Skeletal muscle satellite cell (primary cell): ENCODE data around the gene IFI35.

Experiments used
- H3K27me3 ChIP-seq: 2 replicates; pipeline ENCODE4 v1.7.0; 2013; ENCODE audit warnings: low read length; ENCODE audit not compliant: control insufficient read depth, insufficient read depth
- H3K36me3 ChIP-seq: 2 replicates; pipeline ENCODE4 v1.7.0; 2013; ENCODE audit warnings: mild to moderate bottlenecking, control low read depth, low read length; ENCODE audit not compliant: insufficient read depth
- H3K4me1 ChIP-seq: 2 replicates; pipeline ENCODE4 v1.7.0; 2013; ENCODE audit warnings: low read length; ENCODE audit not compliant: control insufficient read depth, insufficient read depth
- H3K4me2 ChIP-seq: 2 replicates; pipeline ENCODE4 v1.7.0; 2013; ENCODE audit warnings: mild to moderate bottlenecking, low read length
- H3K4me3 ChIP-seq: 2 replicates; pipeline ENCODE4 v1.7.0; 2013; ENCODE audit warnings: low read length
- H3K9ac ChIP-seq: 2 replicates; pipeline ENCODE4 v1.7.0; 2013; ENCODE audit warnings: mild to moderate bottlenecking, low read depth, low read length, moderate library complexity
- H3K9me3 ChIP-seq: replicated peaks from 2 replicates; pipeline ENCODE4 v1.7.0; 2013; ENCODE audit warnings: mild to moderate bottlenecking, control low read depth, low read length

Gene IFI35

DNA sequence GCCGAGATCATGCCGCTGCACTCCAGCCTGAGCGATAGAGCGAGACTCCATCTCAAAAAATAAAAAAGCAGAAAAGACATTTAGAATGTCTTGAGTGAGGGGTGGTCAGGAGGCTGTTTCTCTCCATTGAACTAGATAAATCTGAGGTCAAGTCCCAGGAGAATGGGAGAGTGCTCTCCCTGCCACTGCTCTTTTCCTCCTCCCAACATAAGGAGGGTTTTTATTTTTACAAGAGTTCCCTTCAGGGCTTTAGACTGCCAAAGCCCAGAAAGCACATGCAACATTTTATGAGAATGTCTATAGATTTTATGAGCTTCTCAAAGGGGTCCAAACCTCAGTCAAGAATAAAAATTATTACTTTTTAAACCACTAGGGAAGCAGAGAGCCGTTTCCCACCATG, 20.0 kb downstream of the IFI35 start:
- H3K27me3 ChIP-seq = no peaks in the 10 kb centered on the region
- H3K4me3 ChIP-seq = no peak overlapping the region
- no peaks in the 10 kb centered on the region for H3K9me3 ChIP-seq
- no peak overlapping the region for H3K4me2 ChIP-seq
- peaks cover 29% of the 10 kb centered on the region for H3K4me1 ChIP-seq
- H3K9ac ChIP-seq = no peak overlapping the region
- H3K36me3 ChIP-seq = no peaks in the 10 kb centered on the region

DNA sequence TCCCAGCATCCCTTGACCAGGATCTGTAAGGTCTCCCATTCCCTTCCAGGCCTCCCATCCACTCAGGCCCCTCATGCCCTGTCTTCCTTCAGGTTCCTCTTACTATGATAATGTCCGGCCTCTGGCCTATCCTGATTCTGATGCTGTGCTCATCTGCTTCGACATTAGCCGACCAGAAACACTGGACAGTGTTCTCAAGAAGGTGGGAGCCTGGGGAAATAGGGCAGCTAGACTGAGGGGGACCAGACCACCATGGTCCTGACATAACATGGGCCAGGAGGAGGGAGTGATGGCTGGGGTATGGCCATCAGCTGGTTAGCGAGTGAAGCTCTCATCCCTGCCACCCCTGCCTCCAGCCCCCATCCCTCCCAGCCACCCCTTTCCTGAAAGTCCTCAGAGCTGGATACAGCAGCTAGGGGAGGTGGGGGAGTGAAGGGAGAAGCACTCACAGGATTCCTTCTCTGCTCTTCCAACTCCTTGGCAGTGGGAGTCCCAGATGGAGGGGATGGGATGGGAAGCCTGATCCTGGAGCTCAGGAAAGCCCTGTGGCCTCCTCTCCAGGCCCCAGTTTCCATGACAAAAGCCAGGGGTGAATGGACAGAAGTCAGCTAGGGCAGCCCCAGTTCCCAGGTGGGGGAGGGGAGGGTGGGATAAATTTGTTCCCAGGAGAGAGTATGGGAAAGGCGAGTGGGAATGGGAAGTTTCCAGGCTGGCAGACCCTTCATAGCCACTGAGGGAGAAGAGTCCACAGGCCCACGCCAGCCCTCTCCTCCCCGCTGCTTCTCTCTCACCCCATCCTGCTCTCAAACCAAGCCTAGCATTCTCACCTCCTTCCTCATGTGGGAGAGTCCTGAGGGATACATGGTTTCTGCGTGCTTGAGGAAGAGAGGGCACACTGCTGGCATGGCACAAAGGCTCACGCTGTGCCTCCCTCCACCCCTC, 20.8 kb downstream of the IFI35 start:
- no peaks in the 10 kb centered on the region for H3K9me3 ChIP-seq
- no peak overlapping the region for H3K4me3 ChIP-seq
- no peaks in the 10 kb centered on the region for H3K27me3 ChIP-seq
- no peaks in the 10 kb centered on the region for H3K36me3 ChIP-seq
- H3K9ac ChIP-seq = no peak overlapping the region
- no peak overlapping the region for H3K4me2 ChIP-seq
- peaks cover 29% of the 10 kb centered on the region for H3K4me1 ChIP-seq

DNA sequence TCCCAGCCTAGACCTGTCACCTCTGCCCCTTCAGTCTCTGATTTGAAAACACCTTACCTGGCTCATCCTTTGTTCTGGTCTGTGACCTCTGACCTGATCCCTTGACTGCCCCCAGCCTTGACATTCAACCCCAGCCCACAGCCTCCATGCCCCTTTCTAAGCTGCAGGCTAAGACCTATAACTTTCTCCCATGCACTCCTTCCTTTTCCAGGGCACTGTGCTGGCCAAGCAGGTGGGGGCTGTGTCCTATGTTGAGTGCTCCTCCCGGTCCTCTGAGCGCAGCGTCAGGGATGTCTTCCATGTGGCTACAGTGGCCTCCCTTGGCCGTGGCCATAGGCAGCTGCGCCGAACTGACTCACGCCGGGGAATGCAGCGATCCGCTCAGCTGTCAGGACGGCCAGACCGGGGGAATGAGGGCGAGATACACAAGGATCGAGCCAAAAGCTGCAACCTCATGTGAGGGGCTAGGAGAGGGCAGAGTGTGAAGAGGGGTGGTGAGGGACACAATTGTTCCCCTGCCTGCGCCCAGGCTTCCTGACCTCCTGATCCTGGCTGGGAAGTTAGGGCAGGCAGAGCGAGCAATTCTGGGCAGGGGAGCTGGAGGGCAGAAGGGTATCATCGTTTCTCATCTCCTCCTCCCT, 21.8 kb downstream of the IFI35 start:
- H3K4me2 ChIP-seq = peak overlapping the region; percentile 69
- H3K4me3 ChIP-seq = no peak overlapping the region
- no peak overlapping the region for H3K9ac ChIP-seq
- no peaks in the 10 kb centered on the region for H3K27me3 ChIP-seq
- no peaks in the 10 kb centered on the region for H3K9me3 ChIP-seq
- H3K36me3 ChIP-seq = no peaks in the 10 kb centered on the region
- peaks cover 29% of the 10 kb centered on the region for H3K4me1 ChIP-seq

DNA sequence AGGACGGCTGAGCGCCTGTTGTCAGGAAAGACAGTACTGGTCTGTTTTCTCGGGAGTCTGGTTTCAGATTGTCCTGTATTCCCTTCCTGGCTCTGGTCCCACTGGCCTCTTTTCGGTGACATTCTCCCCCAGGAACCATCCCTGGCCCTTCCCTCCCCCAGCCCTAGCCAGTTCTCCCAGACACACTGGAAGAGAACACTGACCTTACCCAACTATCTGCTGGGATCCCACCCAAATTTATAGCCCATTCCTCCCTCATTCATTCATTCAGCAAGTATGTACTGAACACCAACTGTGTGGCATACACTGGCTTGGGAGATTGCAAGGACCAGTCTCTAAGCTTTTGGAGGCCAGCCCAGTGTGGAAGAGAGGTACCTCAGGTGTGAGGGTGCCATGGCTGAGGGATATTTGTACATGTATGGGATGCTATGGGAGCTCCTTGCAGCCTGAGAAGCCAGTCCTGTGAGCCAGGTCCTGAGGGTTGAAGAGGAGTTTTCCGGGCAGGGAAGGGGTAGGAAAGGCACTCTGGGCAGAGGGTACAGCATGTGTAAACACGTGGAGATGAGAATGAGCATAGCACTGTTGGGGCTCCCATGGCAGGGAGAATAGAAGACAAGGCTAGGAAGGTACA, 23.7 kb downstream of the IFI35 start:
- peaks cover 25% of the 10 kb centered on the region for H3K4me1 ChIP-seq
- peak overlapping the region; percentile 15 for H3K4me2 ChIP-seq
- H3K4me3 ChIP-seq = no peak overlapping the region
- no peaks in the 10 kb centered on the region for H3K9me3 ChIP-seq
- no peak overlapping the region for H3K9ac ChIP-seq
- no peaks in the 10 kb centered on the region for H3K27me3 ChIP-seq
- H3K36me3 ChIP-seq = no peaks in the 10 kb centered on the region

DNA sequence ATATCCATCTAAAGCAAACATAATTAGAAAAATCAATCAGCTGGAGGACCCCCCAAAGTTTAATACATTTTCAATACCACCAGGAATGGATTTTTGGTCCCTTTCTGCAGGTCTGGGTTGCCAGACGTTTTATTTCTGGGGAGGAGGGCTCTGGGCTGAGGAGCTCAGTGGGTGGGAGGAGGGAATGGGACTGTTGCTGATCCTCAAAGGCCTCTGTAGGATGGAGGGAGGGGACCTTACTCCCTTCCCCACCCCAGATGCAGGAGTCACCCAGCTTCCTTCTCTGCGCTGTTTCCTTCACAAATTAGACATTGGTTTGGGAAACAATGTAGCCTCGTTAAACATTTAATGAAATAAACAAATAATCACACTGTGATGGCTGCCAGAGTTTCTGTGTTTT, 25.1 kb downstream of the IFI35 start:
- Histone ChIP-seq H3K9ac (no peak overlapping the region), H3K36me3 (no peaks in the 10 kb centered on the region), H3K4me3 (no peak overlapping the region), H3K4me1 (peaks cover 25% of the 10 kb centered on the region), H3K4me2 (no peak overlapping the region), H3K9me3 (no peaks in the 10 kb centered on the region), H3K27me3 (no peaks in the 10 kb centered on the region)

DNA sequence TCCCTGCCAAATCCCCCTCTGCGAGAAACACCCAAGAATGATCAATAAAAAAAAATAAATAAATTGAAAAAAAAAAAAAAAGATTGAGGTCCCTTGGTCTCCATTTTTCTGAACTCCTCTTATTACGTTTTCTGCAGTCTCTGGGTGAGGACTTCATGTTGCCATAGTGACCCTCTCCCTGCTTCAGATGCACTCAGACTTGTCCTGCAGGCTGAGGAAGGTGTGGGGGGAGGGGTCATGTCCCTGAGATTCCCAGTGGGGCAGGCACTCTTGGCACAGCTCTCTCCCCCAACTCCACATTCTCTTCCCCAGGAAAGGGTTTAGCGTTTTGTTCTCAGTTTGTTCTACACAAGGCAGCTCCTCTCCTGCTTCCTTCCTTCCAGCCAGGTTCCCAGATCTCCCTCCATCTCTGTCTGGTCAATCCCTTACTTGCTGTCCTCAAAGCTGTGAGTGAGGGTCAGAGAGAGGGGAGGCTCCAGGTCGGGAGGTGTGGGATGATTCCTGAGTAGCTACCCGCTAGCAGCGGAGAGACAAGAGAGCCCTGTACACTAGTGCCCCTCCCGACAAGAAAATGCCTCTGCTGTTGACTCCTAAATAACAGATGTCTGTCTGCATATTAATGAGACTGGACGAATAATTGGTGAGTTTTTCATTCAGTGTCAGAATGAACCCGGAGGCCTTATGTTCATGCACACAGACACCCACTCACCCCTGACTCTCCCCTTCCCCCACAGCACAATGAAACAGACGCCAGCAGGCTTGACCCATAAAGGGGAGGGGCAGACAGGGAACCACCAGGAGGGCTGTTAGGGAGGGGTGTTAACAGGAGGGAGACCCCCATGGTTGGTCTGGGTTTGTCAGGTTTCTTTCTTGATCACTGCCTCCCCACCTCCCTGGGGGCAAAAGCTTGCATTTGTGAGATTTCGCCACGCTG, 27.6 kb downstream of the IFI35 start:
- H3K4me3 ChIP-seq = no peak overlapping the region

DNA sequence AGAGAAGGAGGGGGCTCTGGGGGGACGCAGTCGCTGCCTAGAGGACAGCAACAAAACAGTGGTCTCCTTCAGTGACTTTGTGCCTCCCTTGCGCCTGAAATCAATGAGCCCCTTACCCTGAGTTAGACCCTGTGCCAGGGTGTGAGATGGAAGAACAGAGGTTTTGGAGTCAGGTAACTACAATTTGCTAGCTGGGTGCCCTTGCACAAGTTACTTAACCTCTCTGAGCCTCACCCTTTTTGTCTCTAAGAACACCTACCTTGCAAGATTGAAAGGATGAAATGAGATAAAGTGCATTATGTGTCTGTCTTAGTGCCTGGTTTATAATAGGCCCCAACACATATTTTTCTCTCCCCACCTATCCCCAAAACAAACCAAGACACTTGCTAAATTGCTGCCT, 28.3 kb downstream of the IFI35 start:
- no peak overlapping the region for H3K4me2 ChIP-seq
- no peaks in the 10 kb centered on the region for H3K9me3 ChIP-seq
- H3K36me3 ChIP-seq = no peaks in the 10 kb centered on the region
- H3K9ac ChIP-seq = no peak overlapping the region
- no peak overlapping the region for H3K4me3 ChIP-seq
- no peaks in the 10 kb centered on the region for H3K27me3 ChIP-seq
- H3K4me1 ChIP-seq = peaks cover 6% of the 10 kb centered on the region

More for the DNA sequence above, 27.6 kb downstream of the IFI35 start:
- Histone ChIP-seq H3K4me2 (no peak overlapping the region), H3K36me3 (no peaks in the 10 kb centered on the region), H3K27me3 (no peaks in the 10 kb centered on the region), H3K9me3 (no peaks in the 10 kb centered on the region), H3K4me1 (peaks cover 12% of the 10 kb centered on the region), H3K9ac (no peak overlapping the region)

DNA sequence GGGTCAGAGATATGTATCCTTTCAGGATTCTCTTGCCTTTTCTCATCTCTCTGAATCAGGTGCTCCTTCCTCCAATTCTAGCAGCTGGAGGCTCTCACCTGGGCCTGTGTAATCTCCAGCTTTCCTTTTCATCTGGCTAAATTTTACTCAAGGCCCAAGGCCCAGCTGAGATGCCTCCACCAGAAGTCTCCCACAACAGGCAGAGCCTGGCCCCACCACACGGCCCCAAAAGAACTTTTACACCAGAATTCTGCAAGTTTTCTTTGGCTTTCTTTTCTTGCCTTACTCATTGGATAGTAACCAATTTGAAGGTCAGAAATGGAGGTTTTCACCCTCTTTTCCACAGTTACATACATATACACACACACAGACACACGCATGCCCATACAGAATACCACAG, 33.1 kb downstream of the IFI35 start:
- Histone ChIP-seq H3K9me3 (no peaks in the 10 kb centered on the region), H3K4me2 (no peak overlapping the region), H3K36me3 (peaks cover 3% of the 10 kb centered on the region), H3K9ac (no peak overlapping the region), H3K27me3 (no peaks in the 10 kb centered on the region), H3K4me3 (no peak overlapping the region), H3K4me1 (no peaks in the 10 kb centered on the region)

DNA sequence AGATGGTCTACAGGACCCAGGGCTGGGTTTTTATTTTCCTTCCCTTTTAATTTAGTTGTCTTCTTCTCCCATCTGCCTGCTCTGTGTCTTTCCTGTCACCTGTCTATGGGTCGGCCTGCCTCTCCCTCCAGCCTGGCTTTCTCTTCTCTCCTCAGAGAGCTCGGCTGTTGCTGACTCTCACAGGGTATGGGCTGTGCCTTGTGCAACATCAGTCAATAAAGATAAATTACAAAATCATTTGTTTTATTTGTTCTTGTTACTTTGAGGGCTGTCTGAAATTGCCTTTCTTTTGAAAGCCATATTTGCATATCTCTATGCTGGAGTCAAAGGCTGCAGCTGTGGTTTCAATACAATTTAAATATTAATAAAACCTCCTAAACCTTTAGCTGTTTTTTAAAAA, 34.1 kb downstream of the IFI35 start:
- Histone ChIP-seq H3K36me3 (peaks cover 3% of the 10 kb centered on the region), H3K4me3 (no peak overlapping the region), H3K4me1 (no peaks in the 10 kb centered on the region), H3K9me3 (no peaks in the 10 kb centered on the region), H3K9ac (no peak overlapping the region), H3K27me3 (no peaks in the 10 kb centered on the region), H3K4me2 (no peak overlapping the region)

DNA sequence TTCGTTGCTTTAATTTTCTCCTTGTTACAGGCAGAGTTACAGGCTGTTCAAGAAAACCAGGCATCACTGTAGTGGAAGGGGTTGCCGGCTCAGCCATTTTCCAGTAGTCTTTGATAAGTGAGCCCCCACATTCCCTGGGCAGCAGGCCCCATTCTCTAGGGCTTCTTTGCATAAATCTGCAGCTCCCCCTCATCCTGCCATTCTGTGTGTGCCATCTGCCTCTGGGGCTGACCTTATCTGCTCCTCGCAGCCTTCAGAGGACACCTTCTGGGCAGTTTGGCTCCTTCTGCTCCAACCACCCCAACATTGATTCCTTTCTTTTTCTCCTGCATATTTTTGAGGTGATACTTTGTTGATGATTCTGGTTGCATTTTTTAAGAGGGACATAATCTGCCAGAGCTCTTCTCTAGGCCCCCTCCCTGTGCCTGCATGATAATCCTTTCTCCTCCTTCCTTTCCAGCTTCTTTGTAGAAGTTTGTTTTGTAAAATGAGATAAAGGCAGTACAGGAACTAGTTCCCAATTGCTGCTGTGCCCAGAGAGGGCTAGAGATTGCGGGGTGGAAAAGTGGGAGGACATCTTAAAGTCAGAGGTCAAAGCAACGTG, 35.5 kb downstream of the IFI35 start:
- H3K4me1 ChIP-seq = no peaks in the 10 kb centered on the region
- H3K9me3 ChIP-seq = no peaks in the 10 kb centered on the region
- no peaks in the 10 kb centered on the region for H3K27me3 ChIP-seq
- H3K4me3 ChIP-seq = no peak overlapping the region
- no peak overlapping the region for H3K4me2 ChIP-seq
- H3K36me3 ChIP-seq = peaks cover 3% of the 10 kb centered on the region
- no peak overlapping the region for H3K9ac ChIP-seq
